Glomerular visceral epithelial cell (primary cell): ENCODE data around the gene LRRK1.

Experiments
- DNase-seq: peaks from one replicate; pipeline ENCODE4 v3.0.0-alpha.2; 2016; ENCODE audit errors: extremely low spot score

Gene LRRK1

DNA sequence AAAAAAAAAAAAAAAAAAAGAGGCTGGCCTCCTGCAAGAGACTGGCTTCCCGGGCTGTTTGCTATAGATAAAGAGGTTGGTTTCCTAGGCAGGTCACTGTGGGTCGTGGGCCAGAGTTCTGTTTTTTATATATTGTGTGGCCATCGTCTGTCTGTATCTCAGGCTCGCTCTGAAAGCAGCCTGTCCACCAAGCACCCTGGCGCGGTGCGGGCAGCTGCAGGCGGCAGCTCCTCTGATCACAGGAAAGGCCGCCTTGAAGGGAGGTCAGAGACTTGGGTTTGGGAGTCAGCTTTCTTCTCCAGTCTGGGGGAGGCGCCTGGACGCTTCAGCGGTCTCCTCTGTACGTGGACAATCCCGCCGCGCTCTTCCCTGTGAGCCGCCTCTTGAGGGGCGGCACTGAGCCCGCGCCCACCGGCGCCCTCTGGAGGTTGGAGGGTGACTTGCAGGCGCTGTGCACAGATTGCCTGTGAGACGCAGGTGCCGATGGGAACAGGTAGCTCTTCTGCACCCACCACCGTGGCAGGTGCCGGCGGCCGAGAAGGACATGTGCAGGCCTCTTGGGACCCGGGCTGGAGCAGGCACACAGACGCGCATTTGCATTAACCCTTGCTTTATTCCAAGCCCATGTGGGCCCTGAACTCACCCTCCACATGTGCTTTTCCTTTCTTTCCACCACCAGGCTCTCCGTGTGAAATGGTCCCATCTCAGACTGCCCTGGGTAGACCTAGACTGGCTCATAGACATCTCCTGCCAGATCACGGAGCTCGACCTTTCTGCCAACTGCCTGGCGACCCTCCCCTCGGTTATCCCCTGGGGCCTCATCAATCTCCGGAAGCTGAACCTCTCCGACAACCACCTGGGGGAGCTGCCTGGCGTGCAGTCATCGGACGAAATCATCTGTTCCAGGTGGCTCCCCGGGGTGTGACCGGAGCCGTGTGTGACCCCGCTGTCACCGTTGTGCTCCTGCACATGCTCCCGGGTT is 89.3 kb downstream of the LRRK1 start:
- DNase-seq = peak; percentile 91

DNA sequence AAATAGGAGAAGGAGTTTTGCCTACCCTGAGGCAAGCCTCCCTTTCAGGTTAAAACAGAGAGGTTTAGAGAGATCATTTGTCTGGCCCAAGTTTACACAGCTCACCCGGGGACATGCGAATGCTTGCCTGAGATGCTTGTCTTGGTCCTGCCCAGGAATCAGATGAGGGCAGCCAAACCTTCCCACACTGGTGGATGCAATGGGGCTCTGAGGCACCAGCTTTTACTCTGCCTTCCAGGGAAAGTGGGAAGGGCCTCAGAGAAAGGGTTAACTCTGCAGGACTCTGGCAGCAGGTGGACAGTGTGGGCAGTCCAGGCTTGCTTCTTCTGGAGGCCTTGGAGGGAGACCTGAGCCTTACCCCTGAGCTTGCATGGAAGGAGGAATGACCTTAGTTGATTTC is 90.0 kb downstream of the LRRK1 start:
- no peak for DNase-seq

DNA sequence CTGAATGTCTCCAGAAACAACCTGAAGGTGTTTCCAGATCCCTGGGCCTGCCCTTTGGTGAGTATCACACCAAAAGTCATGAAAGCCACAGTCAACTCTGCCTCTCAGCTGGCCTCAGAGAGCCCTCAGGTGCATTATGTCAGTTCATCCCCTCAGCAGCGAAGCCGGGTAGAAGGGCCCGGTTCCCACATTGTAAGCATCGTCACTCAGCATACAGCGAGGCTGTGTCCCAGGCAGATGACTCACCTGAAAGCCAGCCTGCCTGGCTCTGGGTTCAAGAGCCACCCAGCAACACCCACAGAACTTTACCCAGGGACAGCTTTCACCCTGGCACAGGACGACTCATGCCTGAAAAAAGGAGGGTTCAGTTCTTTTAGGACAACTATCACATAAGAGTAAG is 91.6 kb downstream of the LRRK1 start:
- no peak for DNase-seq

DNA sequence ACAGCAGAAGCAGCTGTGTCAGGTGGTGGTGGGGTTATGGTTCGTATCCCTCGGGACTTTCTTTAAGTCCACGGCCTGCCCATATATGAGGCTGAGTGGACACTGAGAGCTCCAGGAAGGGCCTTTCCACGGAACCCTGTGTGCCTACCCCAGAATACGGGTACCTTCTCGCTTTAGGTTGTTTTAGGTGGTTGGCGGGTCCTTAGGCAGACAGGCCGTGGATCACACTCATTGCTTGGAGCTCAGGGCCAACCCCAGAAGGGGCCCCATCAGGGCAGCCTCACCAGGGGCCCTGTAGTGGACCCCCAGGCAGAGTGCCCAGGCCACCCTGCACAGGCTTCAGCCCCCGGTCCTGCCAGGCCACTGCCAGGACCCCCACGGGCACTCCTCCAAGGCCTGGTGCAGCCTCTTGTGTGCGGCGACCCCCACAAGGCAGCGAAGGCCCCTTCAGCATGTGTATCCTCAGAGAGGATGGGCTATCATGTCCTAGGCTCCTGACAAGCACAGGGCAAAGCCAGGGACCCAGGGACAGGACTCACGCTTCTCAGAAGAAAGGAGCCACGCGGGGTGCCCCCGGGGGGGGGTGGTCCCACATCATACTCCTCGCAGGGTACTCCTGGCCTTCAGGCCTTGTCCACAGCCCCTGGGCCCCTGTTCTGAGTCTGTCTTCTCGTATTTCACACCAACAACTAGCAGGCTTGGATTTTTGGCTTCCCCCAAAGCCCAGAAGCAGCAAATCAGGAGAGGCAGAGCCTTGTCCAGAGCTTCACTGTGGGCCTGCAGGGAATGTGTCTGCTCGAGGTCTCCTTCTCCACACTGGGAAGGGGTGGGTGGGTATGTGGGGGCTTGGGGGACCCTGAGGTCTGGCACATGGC is 93.4 kb downstream of the LRRK1 start:
- no peak for DNase-seq

DNA sequence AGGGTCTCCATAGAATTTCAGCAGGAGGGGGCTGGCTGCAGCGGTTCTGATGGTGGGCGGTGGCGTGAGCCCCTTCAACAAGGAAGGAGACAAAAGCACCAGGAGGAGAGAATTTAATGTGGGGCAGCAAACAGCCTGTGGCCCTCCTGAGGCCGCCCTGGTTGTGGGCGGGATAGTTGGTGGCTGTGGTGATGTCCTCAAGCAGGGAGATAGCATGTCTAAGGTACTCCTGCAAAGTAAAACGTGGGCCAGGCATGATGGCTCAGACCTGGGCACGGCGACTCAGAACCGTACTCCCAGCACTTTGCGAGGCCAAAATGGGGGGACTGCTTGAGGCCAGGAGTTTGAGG is 94.0 kb downstream of the LRRK1 start:
- no peak for DNase-seq

DNA sequence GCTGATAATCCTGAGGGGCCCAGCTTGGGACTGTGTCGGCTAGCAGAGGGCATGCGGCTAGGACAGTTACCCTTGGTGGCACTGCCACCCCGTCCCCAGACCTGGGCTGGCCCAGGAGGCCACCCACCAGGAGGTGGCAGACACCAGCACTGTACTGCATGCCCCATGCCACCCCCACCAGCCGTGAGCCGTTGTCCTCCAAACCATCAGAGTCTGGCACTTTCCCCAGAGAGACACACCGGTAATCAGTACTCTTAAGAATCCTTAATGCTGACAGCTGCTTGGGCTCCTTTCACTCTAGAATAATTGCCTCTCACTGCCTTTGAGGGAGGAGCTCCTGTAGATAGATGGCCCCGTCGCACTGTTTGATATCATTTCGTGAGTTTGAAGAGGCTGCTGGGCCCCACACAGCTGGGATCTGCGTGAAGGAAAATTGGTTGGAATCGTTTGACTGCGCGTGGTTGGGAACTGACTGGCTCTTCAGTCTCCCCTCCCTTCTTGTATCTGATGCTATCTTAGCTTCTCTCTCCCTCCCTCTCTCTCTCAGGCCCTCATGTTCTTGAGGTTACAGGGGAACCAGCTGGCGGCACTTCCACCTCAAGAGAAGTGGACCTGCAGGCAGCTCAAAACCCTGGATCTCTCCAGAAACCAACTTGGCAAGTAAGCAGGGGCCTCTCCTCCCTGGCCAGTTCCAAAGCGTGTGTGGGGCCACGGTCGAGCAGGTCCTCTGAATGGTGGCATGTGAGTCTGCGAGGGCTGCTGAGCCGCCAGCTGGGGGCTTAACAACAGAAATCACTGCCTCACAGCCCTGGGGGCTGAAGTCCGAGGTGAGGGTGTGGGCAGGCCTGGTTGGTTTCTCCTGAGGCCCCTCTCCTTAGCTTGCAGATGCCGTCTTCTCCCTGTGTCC is 94.9 kb downstream of the LRRK1 start:
- no peak for DNase-seq

DNA sequence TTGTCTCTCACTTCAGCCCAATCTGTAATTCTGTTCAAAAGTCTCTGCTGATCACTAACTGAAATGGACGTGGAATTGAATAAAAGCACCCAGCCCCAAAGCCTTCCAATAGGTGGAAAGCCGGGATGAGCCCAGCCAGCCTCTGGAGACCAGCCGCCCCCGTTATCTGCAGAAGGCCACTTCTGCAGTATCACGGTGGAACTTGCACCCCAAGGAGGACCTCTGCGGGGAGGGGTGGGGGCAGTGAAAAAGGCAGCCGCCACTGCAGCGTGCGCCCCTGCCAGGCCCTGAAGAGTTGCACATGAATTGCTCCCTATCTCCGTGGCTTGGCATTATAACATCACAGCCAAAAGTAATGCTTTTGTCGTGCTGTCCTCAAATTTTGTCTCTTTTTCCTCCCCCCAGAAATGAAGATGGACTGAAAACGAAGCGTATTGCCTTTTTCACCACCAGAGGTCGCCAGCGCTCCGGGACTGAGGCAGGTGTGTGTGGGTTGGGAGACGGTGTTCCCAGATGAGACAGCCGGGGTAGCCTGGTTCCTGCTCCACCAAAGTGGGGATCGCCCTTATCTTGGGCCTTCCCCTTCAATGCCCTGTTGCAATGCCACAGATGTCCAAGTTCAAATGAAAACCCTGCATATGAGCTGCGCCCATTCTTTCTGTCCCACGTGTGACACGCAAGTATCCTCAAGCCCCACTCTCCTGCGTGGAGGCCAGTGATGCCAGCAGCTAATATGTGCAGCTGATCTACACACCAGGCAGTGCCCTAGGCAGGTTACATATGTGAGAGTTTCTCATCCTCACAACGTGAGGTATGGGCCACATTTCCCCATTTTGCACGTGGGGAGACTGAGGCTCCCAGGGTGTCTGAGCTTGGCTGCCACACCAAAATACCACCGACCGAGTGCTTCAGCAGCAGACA is 96.0 kb downstream of the LRRK1 start:
- peak; percentile 71 for DNase-seq

DNA sequence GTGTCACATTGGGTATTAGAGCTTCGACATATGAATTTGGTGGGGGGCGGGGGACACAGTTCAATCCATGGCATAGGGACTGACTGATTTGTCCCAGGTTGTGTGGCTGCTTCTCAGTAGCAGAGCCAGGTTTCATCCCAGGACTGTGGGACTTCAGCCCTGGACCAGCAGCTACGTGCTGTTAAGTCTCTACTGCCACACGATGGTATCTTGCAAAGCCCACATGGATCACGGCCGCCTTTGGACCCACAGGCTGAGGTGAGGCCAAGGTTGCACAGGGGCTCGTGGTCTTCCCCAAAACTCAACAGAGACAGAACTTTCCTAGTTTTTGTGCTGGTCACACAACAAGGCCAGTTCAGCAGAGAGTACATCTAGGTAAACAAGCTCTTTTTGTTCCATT is 97.4 kb downstream of the LRRK1 start:
- DNase-seq = no peak

DNA sequence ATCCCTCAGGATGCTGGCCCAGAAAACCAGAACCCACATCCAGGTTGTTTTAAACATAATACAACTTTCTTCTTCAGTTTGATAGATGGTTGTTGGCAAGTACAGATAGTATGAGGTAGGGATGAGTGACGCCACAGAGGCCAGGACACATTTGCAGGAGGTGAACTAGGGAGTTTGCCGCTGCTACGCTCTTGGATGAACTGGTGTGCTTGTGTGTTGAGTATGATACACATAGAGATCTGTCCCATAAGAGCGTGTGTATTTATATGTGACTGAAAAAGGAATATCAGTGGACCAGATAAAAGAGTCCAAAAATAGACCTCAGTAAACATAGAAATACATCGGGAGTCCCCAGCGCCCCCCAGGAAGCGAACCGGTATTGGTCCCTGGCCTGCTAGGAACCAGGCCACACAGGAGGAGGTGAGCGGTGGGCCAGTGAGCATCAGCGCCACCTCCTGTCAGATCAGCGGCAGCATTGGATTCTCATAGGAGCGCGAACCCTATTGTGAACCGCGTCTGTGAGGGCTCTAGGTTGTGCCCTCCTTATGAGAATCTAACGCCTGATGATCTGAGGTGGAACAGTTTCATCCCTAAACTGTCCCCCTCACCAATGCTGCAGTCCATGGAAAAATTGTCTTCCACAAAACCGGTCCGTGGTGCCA is 98.1 kb downstream of the LRRK1 start:
- no peak for DNase-seq

DNA sequence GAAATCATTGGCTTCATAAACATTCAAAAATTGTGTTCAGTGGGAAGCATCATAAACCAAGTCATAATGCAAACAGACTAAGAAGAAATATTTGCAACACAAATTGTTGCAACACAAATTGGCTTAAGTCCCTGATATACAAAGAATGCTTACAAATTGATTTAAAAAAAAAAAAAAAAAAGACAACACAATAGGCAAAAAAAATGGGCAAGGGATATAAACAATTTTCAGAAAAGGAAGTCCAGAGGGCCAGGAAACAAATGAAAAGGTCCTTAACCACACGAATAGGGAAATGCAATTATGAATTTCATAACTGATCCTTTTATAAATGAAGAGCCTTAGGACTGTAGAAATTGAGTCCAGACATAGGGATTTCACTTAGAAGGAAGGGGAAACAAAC is 98.9 kb downstream of the LRRK1 start:
- no peak for DNase-seq

DNA sequence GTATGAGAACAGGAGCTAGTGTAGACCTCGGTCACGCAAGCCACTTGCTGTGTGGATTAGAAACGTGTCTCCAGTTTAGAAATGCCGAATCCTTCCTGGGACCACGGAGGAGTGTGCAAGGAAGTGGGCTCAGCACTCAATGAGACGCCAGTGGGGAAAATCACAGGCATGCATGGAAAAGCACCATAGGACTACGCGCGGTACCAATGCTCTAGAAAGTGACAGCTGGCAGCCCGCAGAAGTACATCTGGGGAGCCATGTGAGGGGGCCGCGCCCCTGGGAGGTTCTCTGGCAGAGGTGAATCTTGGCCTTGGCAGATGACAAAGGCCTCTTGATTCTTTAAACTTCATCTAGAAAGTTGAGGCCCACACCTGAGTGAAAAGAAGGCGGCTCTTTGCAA is 99.3 kb downstream of the LRRK1 start:
- DNase-seq = no peak

DNA sequence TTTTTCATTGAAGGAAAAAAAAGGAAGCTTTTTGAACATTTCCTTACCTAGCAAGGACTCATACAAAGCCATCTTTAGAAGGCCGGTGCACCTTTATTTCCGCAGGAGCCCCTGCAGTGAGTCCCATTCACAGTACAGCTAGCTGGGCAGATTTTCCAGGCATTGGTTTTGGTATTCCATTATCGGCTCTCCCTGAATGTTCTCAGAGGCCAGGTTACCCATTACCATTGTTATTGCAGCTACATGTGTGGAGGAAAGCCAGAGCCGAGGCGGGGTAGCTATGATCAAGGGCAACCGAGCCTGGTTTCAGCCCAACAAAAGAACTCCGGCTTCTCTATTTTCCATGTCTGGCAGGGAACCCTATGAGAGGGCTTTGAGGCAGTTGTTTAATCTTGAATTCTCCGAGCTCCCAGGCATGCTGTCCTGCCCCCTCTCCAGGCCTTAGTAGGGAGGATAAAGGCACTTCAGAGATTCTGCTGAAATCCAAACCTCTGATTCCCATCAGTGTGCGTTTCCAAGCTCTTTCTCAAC is 100.3 kb downstream of the LRRK1 start:
- DNase-seq = no peak

DNA sequence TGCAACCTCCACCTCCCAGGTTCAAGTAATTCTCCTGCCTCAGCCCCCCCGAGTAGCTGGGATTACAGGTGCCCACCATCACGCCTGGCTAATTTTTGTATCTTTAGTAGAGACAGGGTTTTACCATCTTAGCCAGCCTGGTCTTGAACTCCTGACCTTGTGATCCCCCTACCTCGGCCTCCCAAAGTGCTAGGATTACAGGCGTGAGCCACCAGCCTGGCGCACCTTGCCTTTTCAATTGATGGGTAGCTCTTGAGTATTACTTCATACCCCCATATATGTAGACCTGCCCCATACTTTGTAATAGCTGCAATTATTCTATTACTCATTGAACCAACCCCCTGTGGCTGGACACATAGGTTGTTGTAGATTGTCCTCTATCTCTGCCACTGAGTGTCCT is 101.3 kb downstream of the LRRK1 start:
- no peak for DNase-seq

DNA sequence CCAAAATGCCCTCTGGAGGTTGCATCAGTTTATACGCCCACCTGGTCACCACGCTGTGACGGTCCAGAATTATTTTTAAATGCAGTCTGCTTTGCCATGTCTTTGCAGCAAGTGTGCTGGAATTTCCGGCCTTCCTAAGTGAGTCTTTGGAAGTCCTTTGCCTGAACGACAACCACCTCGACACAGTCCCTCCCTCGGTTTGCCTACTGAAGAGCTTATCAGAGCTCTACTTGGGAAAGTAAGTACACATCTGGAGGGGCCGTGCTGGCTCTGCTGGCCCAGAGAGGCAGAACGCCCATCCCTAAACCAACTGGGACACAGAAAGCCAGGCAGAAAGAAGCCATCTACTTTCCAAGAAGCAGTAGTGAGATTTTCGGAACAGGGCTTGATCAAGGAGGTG is 101.8 kb downstream of the LRRK1 start:
- no peak for DNase-seq

DNA sequence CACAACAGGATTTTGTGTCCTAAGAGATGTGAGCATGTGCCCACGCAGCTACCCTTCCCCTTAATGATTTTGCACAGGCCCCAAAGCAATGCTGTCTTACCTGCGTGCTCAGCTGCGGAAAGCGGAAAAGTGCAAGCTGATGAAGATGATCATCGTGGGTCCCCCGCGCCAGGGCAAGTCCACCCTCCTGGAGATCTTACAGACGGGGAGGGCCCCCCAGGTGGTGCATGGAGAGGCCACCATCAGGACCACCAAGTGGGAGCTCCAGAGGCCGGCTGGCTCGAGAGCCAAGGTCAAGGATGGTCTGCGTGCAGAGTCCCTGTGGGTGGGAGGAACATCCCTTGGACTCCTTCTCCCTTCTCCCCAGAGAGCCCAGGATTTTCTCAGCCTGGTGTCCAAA is 103.1 kb downstream of the LRRK1 start:
- DNase-seq = no peak

DNA sequence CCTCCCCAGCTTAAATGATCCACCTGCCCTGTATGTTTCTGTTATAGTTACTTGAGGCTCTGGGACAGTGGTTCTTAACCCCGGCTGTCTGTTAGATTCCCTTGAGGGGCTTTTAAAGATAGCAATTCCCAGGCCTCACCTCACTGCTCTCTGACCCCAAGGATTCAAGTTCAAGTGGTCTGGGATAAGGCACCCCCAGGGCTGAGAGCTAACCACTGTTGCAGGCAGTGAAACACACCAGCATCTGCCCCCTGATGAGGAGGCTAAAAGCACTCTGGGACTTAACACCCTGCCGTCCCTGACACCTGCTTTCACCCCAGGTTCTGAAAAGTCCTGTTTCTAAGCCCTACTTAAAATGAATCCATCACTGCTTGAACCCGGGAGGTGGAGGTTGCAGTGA is 103.7 kb downstream of the LRRK1 start:
- no peak for DNase-seq

DNA sequence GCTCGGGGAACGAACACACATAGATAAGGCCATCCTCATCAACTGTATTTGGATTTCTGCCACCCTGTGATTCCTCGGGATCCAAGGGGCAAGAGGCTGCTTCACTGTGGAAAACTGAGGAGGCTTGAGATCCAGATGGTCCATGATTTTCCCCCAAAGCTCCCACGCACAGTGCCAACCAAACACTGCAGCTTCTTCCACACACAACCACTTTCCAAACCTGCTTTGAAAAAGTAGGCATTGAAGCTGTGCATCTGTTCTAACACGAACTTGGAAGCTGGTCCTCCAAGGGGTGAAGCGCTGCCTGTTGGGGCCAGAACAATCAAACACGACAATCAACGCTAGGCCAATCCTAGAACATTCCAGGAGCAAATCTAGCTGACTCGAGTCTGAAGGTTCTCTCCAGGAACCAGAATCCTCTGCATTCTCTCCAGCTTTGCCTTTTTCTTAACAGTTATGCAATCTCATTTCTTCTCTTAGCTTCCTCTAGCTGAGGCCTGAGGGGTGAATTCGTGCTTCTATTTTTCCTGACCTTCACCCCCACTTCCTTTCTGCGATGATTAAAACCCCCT is 104.4 kb downstream of the LRRK1 start:
- DNase-seq = no peak

DNA sequence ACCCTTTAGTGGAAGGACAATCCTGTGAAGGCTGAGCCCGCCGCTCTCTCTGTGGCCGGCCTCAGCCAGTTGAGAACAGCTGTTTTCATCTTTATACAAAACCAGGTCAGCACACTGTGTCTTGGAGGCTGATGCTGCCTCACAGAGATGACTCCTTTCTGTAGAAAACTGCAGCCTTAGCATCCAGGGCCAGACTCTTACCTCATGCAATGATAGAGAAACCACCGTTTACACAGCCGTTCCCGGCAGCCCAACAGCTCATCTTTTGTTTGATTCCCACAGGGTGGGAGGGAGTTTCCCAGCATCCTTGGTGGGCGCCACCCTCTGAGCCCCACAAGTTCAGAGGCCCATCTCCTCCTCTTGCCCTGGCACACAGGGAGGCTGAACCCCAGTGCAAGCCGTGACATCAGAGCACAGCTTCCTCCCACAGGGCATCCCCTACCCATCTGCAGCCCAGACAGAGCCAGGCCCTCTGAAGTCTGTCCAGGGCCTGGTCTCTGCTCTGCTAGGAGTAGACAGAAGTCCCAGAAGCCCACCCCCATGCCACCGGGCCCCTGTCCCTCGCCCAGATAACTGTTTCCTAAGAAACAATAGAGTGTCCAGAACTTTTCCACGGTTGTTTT is 105.0 kb downstream of the LRRK1 start:
- no peak for DNase-seq
